Heart right ventricle (tissue), 16 donors: ENCODE measurements around the gene EIPR1. TPM values are rescaled to one million over a fixed set of nuclear protein-coding genes. Genes with fewer than 3 reads are reported as not detected.

Experiments
- ATAC-seq, 8 donors: fragments of 200-7000 bp; cut with Tn5 transposase; one replicate each; pipeline ENCODE4 v1.9.1; 2020; ENCODE audit warnings: mild to moderate bottlenecking in 8 of 8, moderate library complexity in 8 of 8, moderate number of reproducible peaks in 1 of 8
- DNase-seq, 2 donors: peaks; one replicate each; pipeline ENCODE4 v3.0.0-alpha.2; 2020
- H3K27ac ChIP-seq, 10 donors: fragments of 200-600 bp; sonication (generic) in 2 of 10; one replicate each; pipeline versions ENCODE4 v1.5.0 to v1.8.0; 2020 to 2022; ENCODE audit warnings: mild to moderate bottlenecking in 3 of 10
- H3K27me3 ChIP-seq, 7 donors: fragments of 200-600 bp; one replicate each; pipeline ENCODE4 v1.8.0; 2021 to 2022; ENCODE audit warnings: mild to moderate bottlenecking in 2 of 7
- H3K36me3 ChIP-seq, 9 donors: fragments of 200-600 bp; sonication (generic) in 1 of 9; one replicate each; pipeline versions ENCODE4 v1.5.0 to v1.8.0; 2020 to 2022; ENCODE audit warnings: mild to moderate bottlenecking in 2 of 9
- H3K4me1 ChIP-seq, 9 donors: fragments of 200-600 bp; sonication (generic) in 1 of 9; one replicate each; pipeline versions ENCODE4 v1.5.0 to v1.8.0; 2020 to 2022; ENCODE audit warnings: mild to moderate bottlenecking in 4 of 9
- H3K4me3 ChIP-seq, 10 donors: fragments of 200-600 bp; sonication (generic) in 2 of 10; one replicate each; pipeline versions ENCODE4 v1.5.0 to v1.8.0; 2020 to 2022; ENCODE audit warnings: mild to moderate bottlenecking in 7 of 10, moderate library complexity in 2 of 10
- H3K9me3 ChIP-seq, 11 donors: fragments of 200-600 bp in 10 of 11; sonication (generic) in 2 of 11; one replicate each; pipeline versions ENCODE4 v1.5.0 to v1.8.0; 2013 to 2022; ENCODE audit warnings: mild to moderate bottlenecking in 2 of 11, control low read depth in 1 of 11, moderate library complexity in 1 of 11
- WGBS, 2 donors: extraction: QIAGEN DNeasy Blood & Tissue Kit; methylation state at CpG; one replicate each; pipeline ENCODE4 v1.1.7; 2013; ENCODE audit warnings: inconsistent platforms in 1 of 2; 5-methylcytosine and 5-hydroxymethylcytosine counted together
- intact Hi-C, 10 donors: fragments of 100-400 bp; cut with DNase I; formaldehyde crosslinking; loops; one replicate each; pipeline versions ENCODE4 v1.11.1 to v1.14.2; 2022
- polyA plus RNA-seq, 2 donors: library from polyadenylated mRNA; stranded (reverse); fragments of 200-250 nt; gene quantifications; one replicate each; pipeline ENCODE4 v1.2.3, GENCODE V29; 2013
- total RNA-seq, 10 donors: library from RNA; stranded (reverse); fragmentation: NEBNext Ultra II Directional in 3 of 10; extraction: Animal tissue kit (Norgen Biotek cat#: 25700) in 3 of 10; gene quantifications; one replicate each; pipeline versions ENCODE4 v1.2.1 to v1.2.4, GENCODE V29; 2021 to 2023
- TF ChIP-seq, protein P1 (sequence below), 9 donors: fragments of 200-600 bp; sonication (generic) in 2 of 9; IDR thresholded peaks; one replicate each; pipeline versions ENCODE4 v1.5.0 to v1.8.0; 2021 to 2022; ENCODE audit warnings: antibody characterized with exemption in 9 of 9, mild to moderate bottlenecking in 5 of 9, moderate library complexity in 1 of 9
- donor health status: Arrhythmogenic right ventricular cardiomyopathy.
- donor health status: ischemic (EF 13 %, LVEDD 7.1; RV severe dilation, severe dysfunction).
- donor health status: healthy with polysubstance abuse.
- donor health status: DM: no; HTN: yes; CAD: no.
- donor health status: DM: no; HTN: no; CAD: no.
- donor health status: ischemic (EF 25% LVEDD 6.9; RV normal size, moderate dysfunction).
- donor health status: ischemic (EF 25% LVEDD 5.7; RV mildly dilated, moderate dysfunction).
- donor health status: healthy.
- donor health status: DM: yes; HTN: yes; CAD: no.
- donor health status: Ischemic cardiomyopathy.
- donor health status: ischemic (EF 35%, LVEDD 5.7; RV mildly dilated, moderate dysfunction).
- donor health status: nonischemic (EF 11% LVEDD 7.7; RV severe dilation, severe dysfunction).
- donor health status: DM: yes; HTN: yes; CAD: no.
- donor health status: PGD.
- donor health status: ischemic (EF 29% LVEDD 5.4; RV normal size, mild dysfunction).
- donor health status: nonischemic (EF 23%, LVEDD 6.1; RV moderate dilation, normal function).

The EIPR1 gene
- total and polyA plus RNA-seq, 12 donors, result 6.8 to 22.3 (median 12.0) TPM

DNA sequence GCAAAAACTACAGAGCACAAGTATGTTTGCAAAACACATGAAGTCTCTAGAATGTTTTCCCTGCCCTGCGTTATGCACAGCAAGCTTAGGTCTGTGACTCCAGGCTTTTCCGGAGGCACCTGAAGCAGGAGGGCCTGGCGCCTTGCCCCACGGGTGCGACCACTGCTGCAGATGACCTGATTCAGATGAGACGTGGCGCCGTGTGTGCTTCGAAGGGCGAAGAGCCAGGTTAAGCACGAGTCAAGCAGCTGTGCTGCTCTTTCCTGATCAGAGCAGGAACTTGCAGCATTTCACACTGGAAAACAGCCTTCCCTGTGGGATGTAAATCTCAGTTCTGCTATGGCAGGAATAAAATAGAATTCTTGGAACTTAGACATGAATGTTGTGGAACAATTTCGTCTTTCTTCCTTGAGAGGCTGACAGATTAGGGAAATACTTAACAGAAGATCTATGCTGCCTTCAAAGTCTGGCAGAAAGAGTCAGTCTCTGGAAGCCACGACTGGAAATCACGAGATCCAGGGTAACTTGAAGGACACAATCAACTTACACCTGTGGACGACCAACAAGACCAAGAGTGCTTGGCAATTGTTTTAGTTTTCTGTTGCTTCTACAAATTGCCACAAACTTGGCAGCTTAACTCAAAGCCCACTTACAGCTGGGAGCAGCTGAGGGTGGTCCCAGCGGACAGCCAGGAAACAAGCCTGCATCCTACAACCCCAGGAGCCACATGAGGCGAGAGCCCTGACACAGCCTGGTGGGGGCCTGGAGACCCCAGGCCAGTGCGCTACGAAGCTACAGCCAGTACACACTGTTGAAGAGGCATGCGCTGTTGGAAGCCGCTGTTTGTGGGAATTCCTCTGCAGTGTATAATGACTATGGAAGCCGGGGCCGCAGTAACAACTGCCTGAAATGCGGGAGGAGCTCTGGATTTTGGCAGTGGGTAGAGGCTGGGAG, 42.9 kb downstream of the EIPR1 start:
- H3K4me3 ChIP-seq, result no peak overlapping the region
- peaks cover 0 to 60% (median 0%) of the 10 kb centered on the region in 9 donors for H3K36me3 ChIP-seq
- TF ChIP-seq, protein P1, sequence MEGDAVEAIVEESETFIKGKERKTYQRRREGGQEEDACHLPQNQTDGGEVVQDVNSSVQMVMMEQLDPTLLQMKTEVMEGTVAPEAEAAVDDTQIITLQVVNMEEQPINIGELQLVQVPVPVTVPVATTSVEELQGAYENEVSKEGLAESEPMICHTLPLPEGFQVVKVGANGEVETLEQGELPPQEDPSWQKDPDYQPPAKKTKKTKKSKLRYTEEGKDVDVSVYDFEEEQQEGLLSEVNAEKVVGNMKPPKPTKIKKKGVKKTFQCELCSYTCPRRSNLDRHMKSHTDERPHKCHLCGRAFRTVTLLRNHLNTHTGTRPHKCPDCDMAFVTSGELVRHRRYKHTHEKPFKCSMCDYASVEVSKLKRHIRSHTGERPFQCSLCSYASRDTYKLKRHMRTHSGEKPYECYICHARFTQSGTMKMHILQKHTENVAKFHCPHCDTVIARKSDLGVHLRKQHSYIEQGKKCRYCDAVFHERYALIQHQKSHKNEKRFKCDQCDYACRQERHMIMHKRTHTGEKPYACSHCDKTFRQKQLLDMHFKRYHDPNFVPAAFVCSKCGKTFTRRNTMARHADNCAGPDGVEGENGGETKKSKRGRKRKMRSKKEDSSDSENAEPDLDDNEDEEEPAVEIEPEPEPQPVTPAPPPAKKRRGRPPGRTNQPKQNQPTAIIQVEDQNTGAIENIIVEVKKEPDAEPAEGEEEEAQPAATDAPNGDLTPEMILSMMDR (IDR thresholded peaks at IDR 0.05), result no peak
- H3K9me3 ChIP-seq, result no peaks in the 10 kb centered on the region
- intact Hi-C loops, result no loop called here
- ATAC-seq, result peak in 4 of 8 donors; percentile 28 to 56 (median 44)
- WGBS, 2 donors, result 76 to 80% methylated on average over 24 of the region's 24 CpGs
- H3K27me3 ChIP-seq, result no peaks in the 10 kb centered on the region
- no peak overlapping the region for H3K27ac ChIP-seq
- no peak for DNase-seq
- peaks cover 0 to 4% (median 0%) of the 10 kb centered on the region in 9 donors for H3K4me1 ChIP-seq

DNA sequence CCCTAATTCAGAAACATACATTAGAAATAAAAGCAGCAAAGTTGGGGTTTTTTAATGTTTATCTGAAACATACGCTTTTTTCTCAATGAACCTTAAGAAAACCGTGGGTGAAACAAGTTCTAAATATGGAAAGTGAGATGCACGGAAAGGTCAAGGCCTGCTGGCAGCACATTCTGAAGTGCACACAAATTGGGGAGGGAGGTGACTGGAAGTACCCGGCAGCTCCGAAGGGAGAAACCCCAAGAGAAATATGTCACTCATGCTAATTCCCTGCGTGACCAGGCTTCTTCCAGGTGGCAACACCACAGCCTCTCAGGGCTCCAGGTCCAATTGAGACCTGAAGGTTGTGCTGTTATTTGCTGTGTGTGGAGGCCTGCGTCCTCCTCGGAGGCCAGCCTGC, 45.5 kb downstream of the EIPR1 start:
- DNase-seq, result no peak
- H3K4me3 ChIP-seq, result no peak overlapping the region
- peaks cover 0 to 51% (median 0%) of the 10 kb centered on the region in 9 donors for H3K36me3 ChIP-seq
- H3K27ac ChIP-seq, result no peak overlapping the region
- intact Hi-C loops, result no loop called here
- peak in 1 of 8 donors; percentile 59 for ATAC-seq
- TF ChIP-seq, protein P1 (IDR thresholded peaks at IDR 0.05), result no peak
- H3K27me3 ChIP-seq, result no peaks in the 10 kb centered on the region
- 72 to 74% methylated on average over 8 of the region's 8 CpGs for WGBS, 2 donors
- no peaks in the 10 kb centered on the region for H3K9me3 ChIP-seq
- peaks cover 0 to 4% (median 0%) of the 10 kb centered on the region in 9 donors for H3K4me1 ChIP-seq

DNA sequence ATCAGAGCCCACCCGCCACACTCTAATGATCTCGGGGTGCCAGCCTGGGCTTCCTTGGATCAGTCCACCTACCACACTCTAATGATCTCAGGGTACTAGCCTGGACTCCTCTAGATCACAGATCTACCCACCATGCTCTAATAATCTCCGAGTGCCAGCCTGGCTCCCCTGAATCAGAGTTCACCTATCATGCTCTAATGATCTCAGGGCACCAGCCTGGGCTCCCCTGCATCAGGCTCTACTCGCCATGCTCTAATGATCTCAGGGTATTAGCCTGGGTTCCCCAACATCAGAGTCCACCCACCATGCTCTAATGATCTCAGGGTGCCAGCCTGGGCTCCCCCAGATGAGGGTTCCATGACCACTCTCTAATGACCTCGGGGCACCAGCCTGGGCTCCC, 48.1 kb downstream of the EIPR1 start:
- H3K27ac ChIP-seq, result no peak overlapping the region
- peaks cover 0 to 37% (median 0%) of the 10 kb centered on the region in 9 donors for H3K36me3 ChIP-seq
- H3K4me3 ChIP-seq, result no peak overlapping the region
- H3K9me3 ChIP-seq, result no peaks in the 10 kb centered on the region
- WGBS, 2 donors, result 89 to 97% methylated on average over 5 of the region's 5 CpGs
- H3K4me1 ChIP-seq, result no peaks in the 10 kb centered on the region
- intact Hi-C loops, result no loop called here
- no peak for ATAC-seq
- TF ChIP-seq, protein P1 (IDR thresholded peaks at IDR 0.05), result no peak
- DNase-seq, result no peak
- H3K27me3 ChIP-seq, result no peaks in the 10 kb centered on the region

DNA sequence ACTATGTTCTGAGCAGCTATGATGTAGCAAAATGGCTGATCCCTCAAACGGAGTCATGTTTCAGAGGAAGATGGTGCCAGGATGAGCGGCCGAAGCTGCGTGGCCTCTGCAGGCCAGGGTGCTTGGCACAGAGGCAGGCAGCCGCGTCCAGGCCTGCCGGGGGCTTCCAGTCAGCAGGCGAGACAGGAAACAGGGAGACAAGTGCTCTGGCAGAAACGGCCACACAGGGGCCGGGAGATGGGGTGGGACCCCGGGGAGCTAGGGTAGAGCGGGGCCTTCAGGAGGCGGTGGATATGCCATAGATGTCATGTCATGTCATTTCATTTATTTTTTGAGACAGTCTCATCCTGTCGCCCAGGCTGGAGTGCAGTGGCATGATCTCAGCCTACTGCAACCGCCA, 50.7 kb downstream of the EIPR1 start:
- Histone ChIP-seq H3K9me3 (no peaks in the 10 kb centered on the region), H3K36me3 (peaks cover 0 to 22% (median 0%) of the 10 kb centered on the region in 9 donors), H3K27ac (no peak overlapping the region), H3K27me3 (no peaks in the 10 kb centered on the region), H3K4me3 (no peak overlapping the region), H3K4me1 (no peaks in the 10 kb centered on the region)
- no peak for ATAC-seq
- TF ChIP-seq, protein P1 (IDR thresholded peaks at IDR 0.05), result no peak
- intact Hi-C loops, result no loop called here
- no peak for DNase-seq
- 80 to 87% methylated on average over 15 of the region's 15 CpGs for WGBS, 2 donors
